ENCODE data around the gene PCBP2. TPM values are rescaled to one million over a fixed set of nuclear protein-coding genes. Genes with fewer than 3 reads are reported as not detected.

The PCBP2 gene
- total RNA-seq, 4 donors from 2014 or later = 414 to 583 (median 490) TPM

DNA sequence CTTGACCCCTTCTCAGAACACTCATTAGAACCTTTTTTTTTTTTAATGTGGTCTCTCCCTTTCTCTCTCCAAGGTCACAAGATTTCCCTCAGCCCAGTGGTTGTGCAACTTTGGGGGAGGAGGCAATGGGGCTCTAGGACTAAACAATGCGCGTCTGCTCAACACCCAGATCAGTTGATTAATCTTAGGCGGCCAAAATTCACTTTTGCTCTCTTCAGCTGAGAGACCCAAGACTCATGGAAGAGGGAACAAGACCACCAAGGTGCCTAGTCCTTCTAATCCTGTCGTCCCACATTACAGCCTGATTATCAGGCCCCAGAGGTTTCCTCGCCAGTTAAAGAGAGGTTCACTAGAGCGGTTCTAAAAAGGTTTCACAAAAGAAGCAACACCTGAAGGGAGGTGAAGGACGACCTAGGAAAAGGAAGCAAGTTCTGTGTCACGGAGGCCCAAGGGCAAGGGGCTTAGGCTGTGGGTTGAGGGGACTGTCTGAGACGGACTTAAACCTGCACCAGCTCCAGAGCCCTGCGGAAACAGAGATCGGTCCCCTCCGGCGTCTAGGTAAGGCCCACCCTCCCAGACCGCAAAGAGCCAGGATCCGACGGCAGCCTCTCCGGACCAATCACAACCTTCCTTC is 48.4 kb downstream of the PCBP2 start:
- WGBS, 2 donors = 1% methylated on average over 17 of the region's 17 CpGs
- Histone ChIP-seq H3K9me3 (no peaks in the 10 kb centered on the region), H3K27me3 (no peaks in the 10 kb centered on the region), H3K27ac (peak overlapping the region; percentile 94 to 100 (median 98)), H3K4me1 (peaks cover 2 to 70% (median 32%) of the 10 kb centered on the region in 4 donors), H3K4me3 (peak overlapping the region; percentile 76 to 83 (median 77)), H3K36me3 (peaks cover 0 to 18% (median 0%) of the 10 kb centered on the region in 3 donors)
- TF ChIP-seq EP300 (IDR thresholded peaks at IDR 0.05) = peak in 1 of 2 donors; percentile 96
- TF ChIP-seq POLR2A (IDR thresholded peaks at IDR 0.05) = peak; percentile 95 to 97
- TF ChIP-seq CTCF (IDR thresholded peaks at IDR 0.05) = no peak
- peak; percentile 74 to 91 for DNase-seq (ENCODE audit: low spot score in 2 of 2)

DNA sequence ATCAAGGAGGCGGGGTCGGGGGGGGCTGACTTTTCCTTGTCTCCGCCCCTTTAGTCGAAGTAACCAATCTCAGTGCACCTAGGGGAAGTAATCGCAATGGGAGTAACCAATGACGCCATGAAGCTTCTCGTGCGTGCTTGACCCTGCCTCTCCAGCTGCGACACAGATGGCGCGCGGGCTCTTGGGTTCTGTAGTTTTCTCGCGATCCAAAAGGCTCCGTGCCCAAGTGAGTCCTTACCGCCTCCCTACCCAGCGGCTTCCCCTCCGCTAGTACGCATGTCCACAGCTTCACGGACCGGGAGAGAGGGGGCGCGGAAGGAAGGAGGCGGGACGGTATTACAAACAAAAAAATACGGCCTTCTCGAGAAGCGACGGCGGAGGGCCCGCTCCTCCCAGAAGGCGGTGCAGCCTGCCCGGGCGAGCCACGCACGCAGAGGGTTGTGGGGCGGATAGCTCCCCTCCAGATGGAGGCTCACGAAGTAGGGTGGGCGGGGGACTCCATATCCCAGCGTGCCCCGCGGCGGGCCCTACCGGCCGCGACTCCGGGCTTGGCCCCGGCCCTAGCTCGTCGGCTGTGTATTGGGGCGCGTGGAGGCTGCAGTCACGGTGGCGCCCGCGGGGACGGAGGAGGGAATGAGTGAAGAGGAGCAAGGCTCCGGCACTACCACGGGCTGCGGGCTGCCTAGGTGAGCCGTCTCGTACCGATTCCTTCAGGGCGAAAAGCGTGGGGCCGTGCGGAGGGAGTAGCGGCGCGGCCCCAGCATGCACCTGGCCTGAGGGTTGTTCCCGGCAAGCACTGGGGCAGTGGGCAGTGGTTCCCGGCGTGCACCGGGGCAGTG is 49.1 kb downstream of the PCBP2 start, which contains the start of gene TARBP2:
TSS of gene TARBP2 (plus strand) at position 508 of the 839 bp plus-strand sequence. CDS start at position 634, 126 bp downstream.
- peak within 1 kb of the TSS; percentile 94 to 100 (median 98) for H3K27ac ChIP-seq
- TF ChIP-seq EP300 (IDR thresholded peaks at IDR 0.05) (peak; percentile 36 to 88), POLR2A (IDR thresholded peaks at IDR 0.05) (peak; percentile 3 to 54), CTCF (IDR thresholded peaks at IDR 0.05) (peak in 2 of 5 experiments; percentile 16 to 52)
- H3K27me3 ChIP-seq = no peaks in the 10 kb centered on the region
- H3K4me1 ChIP-seq = peaks cover 2 to 71% (median 29%) of the 10 kb centered on the region in 4 donors
- WGBS, 2 donors = 1% methylated on average over 29 to 47 of the region's 74 CpGs
- DNase-seq (ENCODE audit: low spot score in 2 of 2) = peak; percentile 99 to 100
- H3K9me3 ChIP-seq = no peaks in the 10 kb centered on the region
- H3K36me3 ChIP-seq = peaks cover 0 to 25% (median 3%) of the 10 kb centered on the region in 3 donors
- peak within 1 kb of the TSS; percentile 76 to 83 (median 77) for H3K4me3 ChIP-seq

DNA sequence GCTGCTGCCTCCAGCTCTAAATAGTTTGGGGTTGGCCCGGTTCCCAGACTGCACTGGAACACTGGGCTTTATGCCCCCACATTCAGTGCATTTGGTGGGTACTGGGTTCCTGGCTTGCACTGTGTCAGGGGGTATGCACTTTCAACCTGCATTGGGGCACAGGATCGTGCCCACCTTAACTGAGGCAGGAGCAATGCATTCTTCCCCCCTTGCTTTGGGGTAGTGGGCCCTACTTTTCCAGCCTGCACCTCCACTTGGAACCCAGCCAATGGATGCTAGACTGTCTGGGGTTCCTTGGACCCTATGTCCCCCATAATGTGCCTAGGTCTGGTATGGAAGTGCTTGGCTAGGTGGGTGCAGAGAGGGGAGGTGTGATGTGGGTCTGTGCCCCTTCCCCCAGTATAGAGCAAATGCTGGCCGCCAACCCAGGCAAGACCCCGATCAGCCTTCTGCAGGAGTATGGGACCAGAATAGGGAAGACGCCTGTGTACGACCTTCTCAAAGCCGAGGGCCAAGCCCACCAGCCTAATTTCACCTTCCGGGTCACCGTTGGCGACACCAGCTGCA is 49.8 kb downstream of the PCBP2 start:
- Histone ChIP-seq H3K36me3 (peaks cover 0 to 32% (median 3%) of the 10 kb centered on the region in 3 donors), H3K4me1 (peaks cover 2 to 70% (median 26%) of the 10 kb centered on the region in 4 donors), H3K27ac (peak overlapping the region; percentile 94 to 100 (median 98)), H3K9me3 (no peaks in the 10 kb centered on the region), H3K4me3 (peak overlapping the region; percentile 49 to 83 (median 76)), H3K27me3 (no peaks in the 10 kb centered on the region)
- no peak for DNase-seq (ENCODE audit: low spot score in 2 of 2)
- 65 to 68% methylated on average over 8 to 10 of the region's 10 CpGs for WGBS, 2 donors
- no peak for TF ChIP-seq EP300 (IDR thresholded peaks at IDR 0.05)
- no peak for TF ChIP-seq POLR2A (IDR thresholded peaks at IDR 0.05)
- TF ChIP-seq CTCF (IDR thresholded peaks at IDR 0.05) = no peak

DNA sequence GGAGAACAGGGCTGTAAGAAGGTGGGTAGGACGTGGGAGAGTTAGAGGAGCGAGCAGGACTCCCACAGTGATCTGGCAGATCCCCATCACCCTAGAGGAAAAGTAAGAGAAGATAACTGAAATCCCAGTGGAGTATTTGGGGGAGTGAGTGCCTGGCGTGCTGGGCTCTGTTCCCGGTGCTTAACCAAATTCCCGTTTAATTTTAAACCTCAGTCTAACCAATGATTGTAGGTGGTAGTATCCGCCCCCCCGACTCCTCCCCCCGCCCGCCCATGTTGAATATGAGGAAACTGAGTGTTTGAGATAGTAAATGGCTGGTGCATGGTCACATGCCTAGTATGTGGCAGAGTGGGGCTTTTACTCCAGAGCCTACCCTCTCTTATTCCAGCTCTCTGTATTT is 50.4 kb downstream of the PCBP2 start:
- TF ChIP-seq POLR2A (IDR thresholded peaks at IDR 0.05) = no peak
- no peak for TF ChIP-seq EP300 (IDR thresholded peaks at IDR 0.05)
- no peak for TF ChIP-seq CTCF (IDR thresholded peaks at IDR 0.05)
- Histone ChIP-seq H3K36me3 (peaks cover 0 to 37% (median 3%) of the 10 kb centered on the region in 3 donors), H3K4me3 (peak overlapping the region in 3 of 4 donors; percentile 49 to 77 (median 76)), H3K4me1 (peaks cover 2 to 64% (median 24%) of the 10 kb centered on the region in 4 donors), H3K27ac (peak overlapping the region; percentile 94 to 100 (median 98)), H3K27me3 (no peaks in the 10 kb centered on the region), H3K9me3 (no peaks in the 10 kb centered on the region)
- DNase-seq (ENCODE audit: low spot score in 2 of 2) = no peak
- 50 to 53% methylated on average over 9 of the region's 9 CpGs for WGBS, 2 donors

Measured in tibial nerve (tissue), 4 donors.